22Rv1 (cell line): ENCODE results near the gene MYO15B.

Source experiments
- ZFX ChIP-seq: fragments of 450-650 bp; IDR thresholded peaks from 2 replicates; pipeline ENCODE4 v1.6.1; 2017; ENCODE audit warnings: antibody characterized with exemption, borderline replicate concordance
- TF ChIP-seq, protein P1 (sequence below): fragments of 450-650 bp; IDR thresholded peaks from 2 replicates; pipeline ENCODE4 v1.5.1; 2017; ENCODE audit warnings: mild to moderate bottlenecking

GRCh38 chr17:75570034-75570676 lies 17.4 kb upstream of the MYO15B start:
- TF ChIP-seq, protein P1, sequence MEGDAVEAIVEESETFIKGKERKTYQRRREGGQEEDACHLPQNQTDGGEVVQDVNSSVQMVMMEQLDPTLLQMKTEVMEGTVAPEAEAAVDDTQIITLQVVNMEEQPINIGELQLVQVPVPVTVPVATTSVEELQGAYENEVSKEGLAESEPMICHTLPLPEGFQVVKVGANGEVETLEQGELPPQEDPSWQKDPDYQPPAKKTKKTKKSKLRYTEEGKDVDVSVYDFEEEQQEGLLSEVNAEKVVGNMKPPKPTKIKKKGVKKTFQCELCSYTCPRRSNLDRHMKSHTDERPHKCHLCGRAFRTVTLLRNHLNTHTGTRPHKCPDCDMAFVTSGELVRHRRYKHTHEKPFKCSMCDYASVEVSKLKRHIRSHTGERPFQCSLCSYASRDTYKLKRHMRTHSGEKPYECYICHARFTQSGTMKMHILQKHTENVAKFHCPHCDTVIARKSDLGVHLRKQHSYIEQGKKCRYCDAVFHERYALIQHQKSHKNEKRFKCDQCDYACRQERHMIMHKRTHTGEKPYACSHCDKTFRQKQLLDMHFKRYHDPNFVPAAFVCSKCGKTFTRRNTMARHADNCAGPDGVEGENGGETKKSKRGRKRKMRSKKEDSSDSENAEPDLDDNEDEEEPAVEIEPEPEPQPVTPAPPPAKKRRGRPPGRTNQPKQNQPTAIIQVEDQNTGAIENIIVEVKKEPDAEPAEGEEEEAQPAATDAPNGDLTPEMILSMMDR: no peak
- no peak for TF ChIP-seq ZFX
